ENCODE results near the gene SUGP1.

DNA sequence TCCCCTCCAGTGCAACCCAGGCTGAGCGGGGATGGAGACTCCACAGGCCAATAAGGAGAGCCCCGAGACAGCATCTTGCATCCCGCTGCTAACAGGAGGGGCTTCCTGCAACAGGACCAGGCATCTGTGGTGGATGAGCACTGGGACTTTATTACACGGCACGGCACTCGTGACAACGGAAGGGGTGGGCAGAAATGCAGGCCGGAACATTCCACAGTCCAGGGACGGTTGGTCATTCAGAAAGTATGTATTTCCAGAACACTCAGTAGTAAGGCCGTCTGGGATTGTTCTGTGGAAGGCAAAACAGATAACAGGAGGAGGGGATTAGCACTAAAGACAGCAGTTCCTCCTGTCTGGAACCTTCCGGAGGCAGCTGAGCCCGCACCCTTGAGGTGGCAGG is 43.9 kb downstream of the SUGP1 start:
- no peak for TF ChIP-seq POLR2A (IDR thresholded peaks at IDR 0.05; ENCODE audit: low read length)
- TF ChIP-seq GATA1 (IDR thresholded peaks at IDR 0.05; ENCODE audit: low read depth, low read length) = no peak
